HUES64 (cell line): ENCODE results near the gene APPL2.
"Not testable (repeated sequence)": the region's sequence is repeated elsewhere in the genome, so short reads cannot be mapped to it uniquely, and the experiment has no call there.

Experiments
- H3K27ac ChIP-seq: 2 replicates; pipeline ENCODE4 v1.7.0; 2013; ENCODE audit warnings: low read depth, low read length, inconsistent platforms
- H3K27me3 ChIP-seq: 2 replicates; pipeline ENCODE4 v1.6.1; 2013; ENCODE audit warnings: mild to moderate bottlenecking, low read length; ENCODE audit not compliant: insufficient read depth
- H3K36me3 ChIP-seq: 2 replicates; pipeline ENCODE4 v1.6.1; 2013; ENCODE audit warnings: mild to moderate bottlenecking, low read length; ENCODE audit not compliant: insufficient read depth
- H3K4me1 ChIP-seq: 2 replicates; pipeline ENCODE4 v1.6.1; 2013; ENCODE audit warnings: mild to moderate bottlenecking, low read length, moderate library complexity; ENCODE audit not compliant: insufficient read depth
- H3K4me3 ChIP-seq: 2 replicates; pipeline ENCODE4 v1.5.1; 2013; ENCODE audit warnings: mild to moderate bottlenecking, low read length, moderate library complexity
- H3K9ac ChIP-seq: 2 replicates; pipeline ENCODE4 v1.6.1; 2013; ENCODE audit warnings: mild to moderate bottlenecking, low read depth, low read length
- H3K9me3 ChIP-seq: 2 replicates; pipeline ENCODE4 v1.6.1; 2013; ENCODE audit warnings: low read depth, low read length; ENCODE audit not compliant: insufficient read depth
- whole genome bisulfite sequencing: fragments of 150-250, 120-280 bp; methylation state at CpG from one replicate; pipeline ENCODE4 v1.1.7; 2013; ENCODE audit warnings: missing lambda C conversion rate; 5-methylcytosine and 5-hydroxymethylcytosine counted together

APPL2 gene

GRCh38 chr12:105192624-105193225, 43.2 kb downstream of the APPL2 start:
- peaks cover 72% of the 10 kb centered on the region for H3K36me3 ChIP-seq
- no peak overlapping the region for H3K27ac ChIP-seq
- H3K4me3 ChIP-seq: no peak overlapping the region
- no peaks in the 10 kb centered on the region for H3K4me1 ChIP-seq
- H3K9ac ChIP-seq: no peak overlapping the region
- no peaks in the 10 kb centered on the region for H3K9me3 ChIP-seq
- 92% methylated on average over 1 of the region's 1 CpG for WGBS
- H3K27me3 ChIP-seq: no peaks in the 10 kb centered on the region

DNA sequence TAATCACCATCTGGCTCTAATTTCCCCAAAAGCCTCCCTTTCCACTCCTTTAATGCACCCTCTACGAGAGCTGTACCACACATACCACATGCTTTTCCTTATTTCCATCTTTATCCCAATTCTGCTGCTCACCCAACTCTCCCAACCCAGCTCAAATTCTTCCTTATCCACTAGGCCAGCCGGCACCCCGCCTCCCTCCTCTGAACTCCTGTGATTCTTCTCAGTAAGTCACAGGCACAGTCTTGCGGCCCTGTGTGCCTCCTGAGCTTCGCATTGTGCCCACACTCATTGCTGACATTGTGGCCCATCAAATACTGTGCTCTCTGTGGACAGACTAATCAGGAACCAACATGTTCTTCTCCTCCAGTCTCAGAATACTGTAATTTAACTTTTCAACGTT, 45.4 kb downstream of the APPL2 start:
- peaks cover 75% of the 10 kb centered on the region for H3K36me3 ChIP-seq
- H3K4me1 ChIP-seq: no peaks in the 10 kb centered on the region
- WGBS: 93% methylated on average over 6 of the region's 6 CpGs
- H3K4me3 ChIP-seq: no peak overlapping the region
- no peaks in the 10 kb centered on the region for H3K9me3 ChIP-seq
- H3K27ac ChIP-seq: no peak overlapping the region
- H3K9ac ChIP-seq: no peak overlapping the region
- H3K27me3 ChIP-seq: no peaks in the 10 kb centered on the region

DNA sequence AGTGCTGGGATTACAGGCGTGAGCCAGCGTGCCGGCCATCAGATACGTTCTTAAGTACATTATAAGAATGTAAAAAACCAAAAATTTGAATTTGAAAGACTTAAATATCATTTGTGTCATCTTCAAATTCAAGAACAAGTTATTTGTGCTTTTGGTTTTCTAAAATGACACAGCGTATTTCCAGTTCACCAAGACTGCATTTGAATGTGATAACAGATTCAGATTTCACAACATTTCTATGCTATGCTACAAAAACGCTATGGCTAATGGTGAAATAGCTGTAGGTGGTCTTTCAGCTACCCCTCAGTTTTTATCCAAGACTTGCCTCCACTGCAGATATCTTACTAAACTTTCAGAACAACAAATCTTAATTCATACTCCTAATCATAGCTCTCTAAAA, 46.7 kb downstream of the APPL2 start:
- Histone ChIP-seq H3K9ac (no peak overlapping the region), H3K27ac (no peak overlapping the region), H3K4me3 (no peak overlapping the region), H3K4me1 (no peaks in the 10 kb centered on the region), H3K27me3 (no peaks in the 10 kb centered on the region), H3K36me3 (peaks cover 77% of the 10 kb centered on the region), H3K9me3 (no peaks in the 10 kb centered on the region)
- 85% methylated on average over 6 of the region's 6 CpGs for WGBS

- WGBS: 98% methylated on average over 4 of the region's 5 CpGs
- not testable (repeated sequence) for H3K4me3 ChIP-seq, H3K4me1 ChIP-seq, H3K9me3 ChIP-seq, H3K27ac ChIP-seq, H3K9ac ChIP-seq, H3K27me3 ChIP-seq
- peaks cover 54% of the 10 kb centered on the region for H3K36me3 ChIP-seq
Observed at GRCh38 chr12:105183976-105184375, 52.0 kb downstream of the APPL2 start.

GRCh38 chr12:105183406-105183805, 52.6 kb downstream of the APPL2 start:
- not testable (repeated sequence) for H3K9ac ChIP-seq, H3K9me3 ChIP-seq, H3K4me3 ChIP-seq, H3K27me3 ChIP-seq, H3K27ac ChIP-seq, H3K4me1 ChIP-seq
- H3K36me3 ChIP-seq: peaks cover 53% of the 10 kb centered on the region
- 100% methylated on average over 3 of the region's 4 CpGs for WGBS

DNA sequence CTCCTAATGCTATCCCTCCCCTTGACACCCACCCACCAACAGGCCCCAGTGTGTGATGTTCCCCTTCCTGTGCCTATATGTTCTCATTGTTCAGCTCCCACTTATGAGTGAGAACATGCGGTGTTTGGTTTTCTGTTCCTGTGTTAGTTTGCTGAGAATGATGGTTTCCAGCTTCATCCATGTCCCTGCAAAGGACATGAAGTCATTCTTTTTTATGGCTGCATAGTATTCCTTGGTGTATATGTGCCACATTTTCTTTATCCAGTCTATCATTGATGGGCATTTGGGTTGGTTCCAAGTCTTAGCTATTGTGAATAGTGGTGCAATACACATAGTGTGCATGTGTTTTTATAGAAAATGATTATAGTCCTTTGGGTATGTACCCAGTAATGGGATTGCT, 56.9 kb downstream of the APPL2 start:
- H3K27me3 ChIP-seq, H3K4me1 ChIP-seq, H3K9ac ChIP-seq, H3K9me3 ChIP-seq, H3K4me3 ChIP-seq, H3K27ac ChIP-seq: not testable (repeated sequence)
- H3K36me3 ChIP-seq: peaks cover 47% of the 10 kb centered on the region
- no CpG with 5 or more reads among the region's 1 CpG for WGBS

- Histone ChIP-seq H3K4me3 (no peak overlapping the region), H3K9ac (no peak overlapping the region), H3K9me3 (no peaks in the 10 kb centered on the region), H3K4me1 (no peaks in the 10 kb centered on the region), H3K36me3 (peaks cover 57% of the 10 kb centered on the region), H3K27me3 (no peaks in the 10 kb centered on the region), H3K27ac (no peak overlapping the region)
- WGBS: 96% methylated on average over 4 of the region's 4 CpGs
Observed at GRCh38 chr12:105177208-105177607, 58.8 kb downstream of the APPL2 start.

DNA sequence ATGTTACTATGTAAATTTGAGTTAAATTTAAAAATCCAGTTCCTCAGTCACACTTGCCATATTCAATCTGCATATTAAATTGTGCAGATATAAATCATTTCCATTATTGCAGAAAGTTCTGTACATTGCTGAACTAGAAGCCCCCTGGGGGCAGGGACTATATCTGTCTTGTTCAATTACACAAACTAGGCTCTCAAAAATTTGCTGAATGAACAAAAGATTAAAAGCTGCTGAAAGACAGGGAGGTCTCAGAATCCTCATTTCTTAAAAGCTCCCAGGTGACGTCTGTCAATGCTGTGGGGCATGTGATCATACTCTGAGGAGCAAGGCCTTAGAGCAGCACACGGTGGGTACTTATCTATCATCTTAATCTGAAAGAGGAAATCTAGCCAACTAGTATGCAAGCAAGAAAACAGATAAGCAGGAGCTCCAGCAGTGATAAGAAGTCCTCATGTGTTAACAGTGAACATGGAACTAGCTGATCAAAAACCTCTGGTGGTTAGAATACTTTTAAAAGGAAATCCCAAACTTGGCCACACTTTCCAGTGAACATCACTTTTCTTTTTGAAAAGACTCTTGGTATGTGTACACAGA, 60.5 kb downstream of the APPL2 start:
- H3K4me3 ChIP-seq: no peak overlapping the region
- no peak overlapping the region for H3K27ac ChIP-seq
- 88% methylated on average over 2 of the region's 2 CpGs for WGBS
- H3K9me3 ChIP-seq: no peaks in the 10 kb centered on the region
- H3K4me1 ChIP-seq: no peaks in the 10 kb centered on the region
- H3K36me3 ChIP-seq: peaks cover 67% of the 10 kb centered on the region
- H3K27me3 ChIP-seq: no peaks in the 10 kb centered on the region
- H3K9ac ChIP-seq: no peak overlapping the region

DNA sequence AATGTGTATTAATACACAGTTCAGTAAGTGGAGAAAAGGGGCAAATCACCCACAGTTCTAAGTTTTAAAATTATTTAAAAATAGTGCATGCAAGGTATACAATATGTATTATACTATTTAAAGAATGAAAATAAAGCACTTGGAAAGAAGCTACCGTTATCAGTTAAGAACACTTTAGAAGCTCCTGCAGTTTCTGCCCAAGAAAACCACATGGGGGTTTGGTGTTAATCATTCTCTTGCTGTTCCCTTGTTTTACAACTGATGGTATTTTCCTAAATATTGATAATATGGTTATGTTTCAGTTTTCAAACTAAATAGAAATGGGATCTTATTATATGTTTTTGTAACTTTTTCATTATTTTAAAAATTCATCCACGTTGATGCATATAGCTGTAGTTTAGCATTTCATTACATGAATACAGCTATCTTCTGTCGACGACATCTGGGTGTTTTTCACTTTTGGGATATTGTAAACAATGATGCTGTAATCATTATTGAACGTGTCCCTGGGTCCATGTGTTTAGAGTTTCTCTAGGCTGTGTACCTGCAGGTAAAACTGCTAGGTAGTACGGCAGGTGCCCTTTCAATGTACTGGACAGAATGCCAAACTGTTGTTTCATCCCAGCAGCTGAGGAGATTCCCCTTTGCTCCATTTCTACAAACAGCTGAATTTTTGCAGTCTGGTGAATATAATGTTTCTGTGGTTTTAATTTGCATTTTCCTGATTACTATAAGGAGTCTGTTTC, 64.1 kb downstream of the APPL2 start:
- Histone ChIP-seq H3K36me3 (peaks cover 87% of the 10 kb centered on the region), H3K27ac (no peak overlapping the region), H3K9me3 (no peaks in the 10 kb centered on the region), H3K4me3 (no peak overlapping the region), H3K27me3 (no peaks in the 10 kb centered on the region), H3K9ac (no peak overlapping the region), H3K4me1 (no peaks in the 10 kb centered on the region)
- WGBS: 94% methylated on average over 6 of the region's 6 CpGs

DNA sequence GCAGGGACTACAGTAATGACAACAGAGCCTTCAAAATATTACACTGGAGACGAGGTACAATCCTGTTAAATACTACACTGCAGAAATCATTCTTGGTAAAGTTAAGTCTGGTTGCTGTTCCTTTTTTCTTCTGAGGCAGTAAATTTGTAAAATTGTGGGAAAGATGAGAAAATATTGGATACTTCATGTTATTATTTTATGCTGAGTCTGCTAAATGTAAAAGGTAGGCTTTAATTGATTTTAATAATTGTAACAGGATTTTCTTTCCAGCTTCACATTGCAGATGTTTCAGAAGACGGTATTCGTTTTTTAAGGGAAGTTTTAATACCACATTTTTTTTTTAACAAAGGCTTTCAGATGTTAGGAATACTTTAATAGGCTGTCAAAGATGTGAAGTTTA, 65.8 kb downstream of the APPL2 start:
- Histone ChIP-seq H3K36me3 (peaks cover 89% of the 10 kb centered on the region), H3K4me3 (no peak overlapping the region), H3K9me3 (no peaks in the 10 kb centered on the region), H3K4me1 (no peaks in the 10 kb centered on the region), H3K27ac (no peak overlapping the region), H3K27me3 (no peaks in the 10 kb centered on the region), H3K9ac (no peak overlapping the region)
- WGBS: 100% methylated on average over 1 of the region's 3 CpGs

DNA sequence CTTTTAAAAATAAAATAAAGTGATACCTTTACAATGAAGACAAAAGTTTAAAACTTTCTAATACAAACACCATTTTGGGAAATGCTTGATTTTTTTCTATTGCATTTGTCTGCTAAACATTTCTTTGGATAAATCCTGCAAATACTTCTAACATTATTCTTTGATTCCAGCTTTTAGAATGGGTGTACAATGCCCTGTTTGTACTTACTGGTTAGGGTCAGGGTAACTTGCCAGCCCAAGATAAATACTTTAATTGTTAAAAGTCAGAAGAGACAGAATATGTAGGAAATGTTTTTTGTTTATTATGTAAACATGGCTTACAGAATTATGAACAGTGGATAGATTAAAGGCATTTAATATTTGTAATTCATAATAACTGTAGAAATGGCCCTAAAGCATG, 68.0 kb downstream of the APPL2 start:
- H3K36me3 ChIP-seq: peaks cover 92% of the 10 kb centered on the region
- H3K27me3 ChIP-seq: no peaks in the 10 kb centered on the region
- H3K4me1 ChIP-seq: no peaks in the 10 kb centered on the region
- no peaks in the 10 kb centered on the region for H3K9me3 ChIP-seq
- no peak overlapping the region for H3K27ac ChIP-seq
- no peak overlapping the region for H3K9ac ChIP-seq
- H3K4me3 ChIP-seq: no peak overlapping the region
